B cell (primary cell): ENCODE measurements around the gene TMPRSS5.

Experiments used
- EZH2 ChIP-seq: IDR thresholded peaks from 2 replicates; pipeline ENCODE4 v1.6.1; 2012; ENCODE audit warnings: borderline replicate concordance, low read depth, mild to moderate bottlenecking, moderate library complexity, low read length; ENCODE audit not compliant: insufficient read depth, poor library complexity, severe bottlenecking
- TF ChIP-seq, protein P1 (sequence below): fragments of 200-600 bp; IDR thresholded peaks from one replicate; pipeline ENCODE4 v1.8.0; 2022; ENCODE audit warnings: antibody characterized with exemption, mild to moderate bottlenecking

- TF ChIP-seq, protein P1, sequence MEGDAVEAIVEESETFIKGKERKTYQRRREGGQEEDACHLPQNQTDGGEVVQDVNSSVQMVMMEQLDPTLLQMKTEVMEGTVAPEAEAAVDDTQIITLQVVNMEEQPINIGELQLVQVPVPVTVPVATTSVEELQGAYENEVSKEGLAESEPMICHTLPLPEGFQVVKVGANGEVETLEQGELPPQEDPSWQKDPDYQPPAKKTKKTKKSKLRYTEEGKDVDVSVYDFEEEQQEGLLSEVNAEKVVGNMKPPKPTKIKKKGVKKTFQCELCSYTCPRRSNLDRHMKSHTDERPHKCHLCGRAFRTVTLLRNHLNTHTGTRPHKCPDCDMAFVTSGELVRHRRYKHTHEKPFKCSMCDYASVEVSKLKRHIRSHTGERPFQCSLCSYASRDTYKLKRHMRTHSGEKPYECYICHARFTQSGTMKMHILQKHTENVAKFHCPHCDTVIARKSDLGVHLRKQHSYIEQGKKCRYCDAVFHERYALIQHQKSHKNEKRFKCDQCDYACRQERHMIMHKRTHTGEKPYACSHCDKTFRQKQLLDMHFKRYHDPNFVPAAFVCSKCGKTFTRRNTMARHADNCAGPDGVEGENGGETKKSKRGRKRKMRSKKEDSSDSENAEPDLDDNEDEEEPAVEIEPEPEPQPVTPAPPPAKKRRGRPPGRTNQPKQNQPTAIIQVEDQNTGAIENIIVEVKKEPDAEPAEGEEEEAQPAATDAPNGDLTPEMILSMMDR: no peak
- no peak for TF ChIP-seq EZH2
Observed at GRCh38 chr11:113752932-113753331, 46.8 kb upstream of the TMPRSS5 start.
